NB4 (cell line): ENCODE results near the gene NAGK.

Source experiments
- CTCF ChIP-seq: IDR thresholded peaks from one replicate; pipeline ENCODE4 v1.5.1; 2012; ENCODE audit warnings: low read depth, low read length
- MAX ChIP-seq: IDR thresholded peaks from 2 replicates; pipeline ENCODE4 v1.6.1; 2011; ENCODE audit warnings: low read depth, low read length
- MYC ChIP-seq: IDR thresholded peaks from 2 replicates; pipeline ENCODE4 v1.6.1; 2011; ENCODE audit warnings: low read depth, low read length
- POLR2A ChIP-seq: IDR thresholded peaks from 2 replicates; pipeline ENCODE4 v1.6.1; 2011; ENCODE audit warnings: mild to moderate bottlenecking; ENCODE audit not compliant: insufficient read length; ENCODE audit errors: extremely low read depth

- TF ChIP-seq CTCF (no peak), MAX (no peak), MYC (no peak), POLR2A (no peak)
Observed at GRCh38 chr2:71101656-71102055, 33.2 kb downstream of the NAGK start.
